ENCODE results near the gene TRPC4AP.
"Not testable (repeated sequence)": the region's sequence is repeated elsewhere in the genome, so short reads cannot be mapped to it uniquely, and the experiment has no call there.

TRPC4AP gene

DNA sequence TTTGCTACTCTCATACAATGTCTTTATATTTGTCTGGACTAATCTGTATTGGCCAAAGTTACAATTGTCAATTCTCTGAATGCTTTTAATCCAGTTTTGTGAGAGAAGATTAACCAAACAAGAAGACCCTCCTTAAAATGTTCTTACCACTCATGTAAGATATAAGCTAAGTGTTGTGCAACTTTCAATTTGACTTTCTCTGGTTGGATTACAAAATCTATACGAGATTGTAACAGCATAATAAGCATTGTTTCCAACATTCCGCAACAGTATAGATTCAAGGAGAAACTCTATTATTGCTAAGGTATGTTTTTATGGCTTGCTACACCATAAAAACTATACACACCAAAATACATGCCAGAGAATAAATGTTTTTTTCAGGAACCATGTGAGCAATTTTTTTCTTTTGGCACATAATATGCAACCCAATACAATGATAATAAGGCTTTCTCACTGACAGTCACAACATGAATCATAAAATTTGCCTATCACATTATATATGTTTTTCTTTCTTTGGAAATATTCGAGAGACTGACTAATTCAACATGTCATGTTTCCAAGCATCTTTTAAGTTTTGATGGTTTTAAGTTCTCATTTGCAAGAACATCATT lies 12.2 kb upstream of the TRPC4AP start:
- DNase-seq: no peak

DNA sequence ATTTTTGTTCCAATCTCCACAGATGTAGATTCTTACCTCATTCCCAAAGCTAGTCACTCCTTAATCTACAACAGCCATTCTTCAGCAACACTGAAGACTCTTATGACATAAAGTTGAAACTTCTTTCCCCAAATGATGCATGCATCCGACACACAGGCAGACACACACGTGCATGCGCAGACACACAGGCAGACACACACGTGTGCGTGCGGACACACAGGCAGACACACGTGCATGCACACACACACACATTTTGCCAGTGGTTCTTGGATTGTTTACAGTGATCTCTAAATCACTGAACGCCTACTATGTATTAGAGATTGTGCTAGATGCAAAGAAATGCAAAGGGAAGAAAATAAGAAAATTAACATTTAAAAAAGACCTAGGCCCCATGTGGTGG lies 9.0 kb upstream of the TRPC4AP start:
- no peak for DNase-seq

DNA sequence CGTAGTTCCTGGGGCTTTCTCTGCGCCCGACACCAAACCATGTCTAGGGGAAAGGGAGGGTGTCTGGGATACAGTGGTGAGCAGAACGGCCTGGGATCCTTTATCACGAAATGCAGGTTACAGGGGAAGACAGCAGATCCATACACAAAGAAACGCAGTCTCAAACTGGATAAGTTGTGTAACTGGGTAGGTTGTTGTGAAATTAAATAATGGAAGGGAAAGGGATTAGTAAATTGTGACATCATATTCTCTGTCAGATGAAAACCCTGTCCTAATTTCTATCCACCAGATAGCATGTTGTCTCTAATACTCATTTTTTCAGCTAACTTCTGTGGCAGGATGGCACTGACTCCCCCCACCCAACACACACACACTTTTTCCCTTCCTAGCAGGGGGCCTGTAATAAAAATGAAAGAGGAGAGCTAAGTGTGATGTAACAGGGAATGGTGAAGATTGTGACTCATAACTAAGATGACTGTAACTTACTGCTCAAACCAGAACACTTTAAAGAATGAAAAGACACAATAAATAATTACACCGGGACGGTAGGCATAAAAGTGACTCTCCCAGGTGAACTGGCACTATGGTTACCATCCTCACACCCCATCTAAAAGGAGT lies 769 bp upstream of the TRPC4AP start:
- DNase-seq: no peak

DNA sequence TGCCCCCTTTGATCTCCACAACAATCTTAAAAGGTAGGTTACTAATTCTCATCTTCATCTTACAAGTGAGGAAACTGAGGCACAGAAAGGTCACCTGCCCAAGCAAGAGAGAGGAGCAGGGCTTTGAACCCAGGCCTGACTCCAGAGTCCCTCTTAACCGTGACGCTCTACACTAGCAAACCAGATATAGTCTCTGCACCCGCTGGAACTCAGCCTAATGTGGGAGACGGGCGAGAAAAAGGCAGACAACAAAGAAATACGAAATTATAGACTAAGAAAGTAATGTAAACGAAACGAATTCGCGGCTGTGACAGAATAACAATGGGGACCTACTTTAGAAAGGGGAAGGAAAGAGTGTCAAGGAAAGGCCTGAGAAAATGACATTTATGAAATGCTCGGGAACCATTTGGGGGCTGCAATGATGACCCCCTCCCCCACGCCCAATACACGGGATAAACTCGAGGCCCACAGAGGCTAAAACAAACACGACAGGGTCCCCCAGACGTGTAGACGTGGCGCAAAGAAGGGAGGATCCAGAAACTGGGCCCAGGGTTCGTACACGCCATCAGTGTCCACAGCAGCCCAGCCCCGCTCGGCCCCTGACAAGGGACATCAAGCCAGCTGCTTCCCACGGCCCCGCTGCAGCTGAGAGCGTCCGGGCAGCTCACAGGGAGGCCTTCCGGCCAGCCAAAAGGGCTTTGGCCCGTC lies 637 bp downstream of the TRPC4AP start:
- DNase-seq: no peak

DNA sequence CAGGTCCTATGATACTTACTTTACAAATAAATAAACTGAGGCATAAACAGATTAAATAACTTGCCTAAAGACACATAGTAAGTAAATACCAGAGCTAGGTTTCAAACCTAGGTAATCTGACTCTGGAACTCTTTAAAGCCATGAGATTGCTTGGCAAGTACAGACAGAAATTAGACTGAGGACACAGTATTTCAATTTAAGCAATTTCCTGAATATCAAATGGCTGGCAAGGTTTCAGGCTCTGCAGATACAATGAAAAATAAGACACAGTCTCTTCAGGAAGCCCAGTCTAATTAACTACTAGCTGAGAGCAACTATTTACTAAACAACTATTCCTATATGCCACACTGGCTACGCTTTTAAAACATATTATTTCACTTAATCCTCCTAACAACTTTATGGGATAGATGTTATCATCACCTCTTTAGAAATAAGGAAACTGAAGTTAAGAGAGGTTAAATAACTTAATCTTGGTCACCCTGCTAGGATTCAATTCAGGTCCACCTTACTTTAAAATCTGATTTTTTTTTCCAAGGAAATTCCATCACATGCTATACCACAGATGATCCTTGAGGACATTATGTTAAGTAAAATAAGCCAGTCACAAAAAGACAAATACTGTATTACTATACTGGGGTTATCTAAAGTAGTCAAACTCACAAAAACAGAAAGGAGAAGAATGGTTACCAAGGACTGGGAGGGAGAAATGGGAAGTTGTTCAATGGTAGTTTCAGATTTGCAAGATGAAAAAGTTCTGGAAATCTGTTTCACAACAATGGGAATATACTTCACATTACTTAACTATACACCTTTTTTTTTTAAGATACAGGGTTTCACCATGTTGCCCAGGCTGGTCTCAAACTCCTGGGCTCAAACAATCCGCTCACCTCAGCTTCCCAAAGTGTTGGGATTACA lies 4.1 kb downstream of the TRPC4AP start:
- no peak for DNase-seq

DNA sequence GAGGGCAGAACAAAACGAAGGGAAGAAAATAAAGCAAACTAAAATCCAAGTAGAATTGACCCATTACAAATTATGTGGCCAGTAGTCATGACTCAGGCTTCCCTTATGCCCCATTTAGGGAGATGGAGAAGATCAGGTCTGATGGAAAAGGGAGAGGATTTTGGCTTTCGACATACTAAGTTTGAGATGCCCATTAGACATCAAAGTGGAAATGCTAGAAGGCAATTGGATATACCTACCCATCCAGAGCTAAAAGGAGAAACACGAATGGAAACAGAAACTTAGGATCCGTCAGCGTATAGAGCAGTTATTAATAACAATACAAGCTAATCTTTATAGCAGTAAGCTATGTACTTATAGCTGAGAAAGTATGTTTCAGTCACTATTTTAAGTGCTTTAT lies 4.8 kb downstream of the TRPC4AP start:
- no peak for DNase-seq

DNA sequence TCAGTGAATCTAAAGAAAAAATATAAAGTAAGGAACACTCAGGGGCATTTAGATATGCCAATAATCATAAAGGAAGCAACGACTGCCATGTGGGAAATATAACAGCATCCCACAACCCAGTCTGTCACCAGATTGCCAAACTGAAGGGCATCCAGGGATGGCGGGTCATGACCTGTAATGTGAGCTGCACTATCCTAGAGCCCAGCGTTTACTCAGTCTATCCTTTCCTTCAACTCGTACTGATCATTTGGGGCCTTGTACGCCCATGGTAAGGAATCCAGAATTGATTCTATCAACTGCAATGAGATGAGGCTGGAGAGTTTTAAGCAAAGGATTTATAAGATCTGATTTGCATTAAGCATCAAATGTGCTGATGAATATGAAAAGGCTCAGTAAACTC lies 5.3 kb downstream of the TRPC4AP start:
- DNase-seq: no peak

DNA sequence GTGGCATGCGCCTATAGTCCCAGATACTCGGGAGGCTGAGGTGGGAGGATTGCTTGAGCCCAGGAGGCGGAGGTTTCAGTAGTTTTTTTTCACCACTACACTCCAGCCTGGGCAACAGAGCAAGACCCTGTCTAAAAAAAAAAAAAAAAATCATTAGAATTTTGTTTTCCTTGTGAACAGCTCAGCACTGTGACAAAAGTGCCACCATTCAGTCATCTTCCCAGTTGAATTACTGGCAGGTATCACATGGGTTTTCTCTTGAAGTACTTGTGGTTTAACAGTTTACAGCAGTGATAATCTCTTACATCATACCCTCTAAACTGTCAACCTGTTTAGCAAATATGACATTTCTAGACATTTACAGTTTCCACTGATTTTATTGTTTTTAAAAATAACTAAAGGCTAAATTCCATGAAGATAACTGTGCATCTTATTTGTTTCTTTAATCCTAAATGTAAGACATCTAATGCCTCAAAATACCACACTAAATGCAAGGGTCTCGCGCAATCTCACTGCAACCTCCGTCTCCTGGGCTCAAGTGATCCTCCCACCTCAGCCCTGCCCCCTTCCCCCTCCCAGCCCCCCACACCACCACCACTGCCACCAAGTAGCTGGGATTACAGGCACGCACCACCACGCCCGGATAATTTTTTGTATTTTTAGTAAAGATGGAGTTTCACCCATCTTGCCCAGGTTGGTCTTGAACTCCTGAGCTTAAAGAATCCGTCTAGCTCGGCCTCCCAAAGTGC lies 7.0 kb downstream of the TRPC4AP start:
- DNase-seq: no peak

DNA sequence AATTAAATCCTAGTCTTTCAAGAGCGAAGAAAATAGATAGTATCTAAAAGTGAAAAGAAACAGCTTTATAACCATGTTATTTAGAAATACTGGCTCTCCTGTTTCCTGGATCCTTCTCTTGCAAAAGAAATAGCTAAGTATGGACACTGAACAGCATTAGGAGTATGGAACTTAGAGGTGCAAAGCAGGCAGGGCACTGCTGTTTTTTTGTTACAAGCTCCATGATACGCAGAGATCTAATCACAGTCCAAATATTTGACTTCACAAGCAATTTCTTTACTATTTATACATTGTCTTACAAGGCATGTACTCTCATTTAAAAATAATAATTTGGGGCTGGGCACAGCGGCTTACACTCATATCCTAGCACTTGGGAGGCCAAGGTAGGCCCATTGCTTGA lies 7.6 kb downstream of the TRPC4AP start:
- DNase-seq: no peak

DNA sequence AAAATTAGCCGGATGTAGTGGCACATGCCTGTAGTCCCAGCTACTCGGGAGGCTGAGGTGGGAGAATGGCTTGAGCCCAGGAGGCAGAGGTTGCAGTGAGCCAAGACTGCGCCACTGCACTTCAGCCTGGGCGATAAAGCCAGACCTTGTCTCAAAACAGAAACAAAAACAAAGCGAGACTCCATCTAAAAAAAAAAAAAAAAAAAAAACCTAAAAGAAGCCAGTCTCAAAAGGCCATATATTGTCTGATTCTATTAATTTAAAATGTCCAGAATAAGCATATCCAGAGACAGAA lies 12.3 kb downstream of the TRPC4AP start:
- not testable (repeated sequence) for DNase-seq

DNA sequence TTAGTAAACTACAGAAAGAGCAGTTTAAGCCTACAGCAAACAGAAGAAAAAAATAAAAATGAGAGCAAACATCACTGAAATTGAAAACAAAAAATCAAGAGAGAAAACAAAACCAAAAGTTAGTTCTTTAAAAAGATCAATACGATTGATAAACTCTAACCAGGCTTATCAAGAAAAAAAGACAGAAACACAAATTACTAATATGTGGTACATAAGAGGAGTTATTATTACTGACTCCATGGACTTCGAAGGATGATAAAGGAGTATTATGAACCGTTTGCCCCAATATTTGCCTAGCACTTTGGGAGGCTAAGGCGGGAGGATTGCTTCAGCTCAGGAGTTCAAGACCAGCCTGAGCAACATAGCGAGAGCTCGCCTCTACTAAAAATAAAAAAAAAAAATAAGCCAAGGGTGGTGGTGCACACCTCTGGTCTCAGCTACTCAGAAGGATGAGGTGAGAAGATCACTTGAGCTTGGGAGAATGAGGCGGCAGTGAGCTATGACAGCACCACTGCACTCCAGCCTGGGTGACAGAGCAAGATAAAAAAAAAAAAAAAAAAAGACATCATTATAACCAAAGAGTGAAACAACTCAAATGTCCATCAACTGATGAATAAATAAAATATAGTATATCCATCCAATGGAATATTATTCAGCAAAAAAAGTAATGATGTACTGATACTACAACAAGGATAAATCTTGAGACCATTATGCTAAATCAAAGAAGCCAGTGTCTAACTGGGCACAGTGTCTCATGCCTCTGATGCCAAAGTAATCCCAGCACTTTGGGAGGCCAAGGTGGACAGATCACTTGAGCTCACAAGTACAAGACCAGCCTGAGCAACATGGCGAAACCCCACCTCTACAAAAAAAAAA lies 12.9 kb downstream of the TRPC4AP start:
- DNase-seq: no peak

DNA sequence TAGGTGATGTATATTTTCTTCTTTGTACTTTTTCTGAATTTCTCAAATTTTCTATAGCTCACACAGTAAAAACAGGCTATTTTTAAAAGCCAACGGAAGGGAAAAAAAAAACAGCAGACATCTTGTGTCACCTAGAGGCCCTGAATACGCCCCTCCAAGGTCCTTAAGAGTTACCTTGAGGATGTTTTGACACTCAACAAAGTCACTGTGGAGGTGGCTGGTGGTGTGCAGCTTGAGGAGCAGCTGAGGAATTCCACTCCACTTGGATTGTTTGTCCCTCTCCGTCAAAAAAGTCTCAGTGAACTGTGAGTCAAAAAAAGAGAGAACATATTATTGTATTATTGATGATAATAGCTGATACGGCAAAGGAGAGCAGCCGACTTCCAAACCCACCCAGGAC lies 14.7 kb downstream of the TRPC4AP start:
- DNase-seq: no peak

DNA sequence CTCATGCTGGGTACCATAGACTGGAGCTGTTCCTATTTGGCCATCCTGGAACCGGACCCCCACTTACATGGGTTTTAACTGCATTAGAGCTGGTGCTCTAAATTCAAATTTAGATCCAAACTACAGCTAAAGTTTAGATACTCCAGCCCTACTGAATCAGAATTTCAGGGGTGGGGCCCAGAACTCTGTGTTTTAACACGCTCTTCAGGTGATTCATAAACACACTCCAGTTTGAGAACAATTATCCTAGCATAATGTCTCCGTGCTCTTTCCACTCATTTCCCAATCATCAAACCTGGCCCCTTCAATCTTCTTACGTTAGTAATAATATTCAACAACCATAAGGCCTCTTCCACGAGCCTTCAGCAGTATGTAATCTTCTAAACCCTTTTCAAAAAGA lies 15.3 kb downstream of the TRPC4AP start:
- DNase-seq: no peak

DNA sequence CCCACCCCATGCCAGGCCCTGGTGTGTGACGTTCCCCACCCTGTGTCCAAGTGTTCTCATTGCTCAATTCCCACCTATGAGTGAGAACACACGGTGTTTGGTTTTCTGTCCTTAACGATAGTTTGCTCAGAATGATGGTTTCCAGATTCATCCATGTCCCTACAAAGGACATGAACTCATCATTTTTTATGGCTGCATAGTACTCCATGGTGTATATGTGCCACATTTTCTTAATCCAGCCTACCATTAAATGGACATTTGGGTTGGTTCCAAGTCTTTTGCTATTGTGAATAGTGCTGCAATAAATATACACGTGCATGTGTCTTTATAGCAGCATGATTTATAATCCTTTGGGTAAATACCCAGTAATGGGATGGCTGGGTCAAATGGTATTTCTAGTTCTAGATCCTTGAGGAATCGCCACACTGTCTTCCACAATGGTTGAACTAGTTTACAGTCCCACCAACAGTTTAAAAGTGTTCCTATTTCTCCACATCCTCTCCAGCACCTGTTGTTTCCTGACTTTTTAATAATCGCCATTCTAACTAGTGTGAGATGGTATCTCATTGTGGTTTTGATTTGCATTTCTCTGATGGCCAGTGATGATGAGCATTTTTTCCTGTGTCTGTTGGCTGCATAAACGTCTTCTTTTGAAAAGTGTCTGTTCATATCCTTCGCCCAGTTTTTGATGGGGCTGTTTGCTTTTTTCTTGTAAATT lies 21.0 kb downstream of the TRPC4AP start:
- DNase-seq: not testable (repeated sequence)

DNA sequence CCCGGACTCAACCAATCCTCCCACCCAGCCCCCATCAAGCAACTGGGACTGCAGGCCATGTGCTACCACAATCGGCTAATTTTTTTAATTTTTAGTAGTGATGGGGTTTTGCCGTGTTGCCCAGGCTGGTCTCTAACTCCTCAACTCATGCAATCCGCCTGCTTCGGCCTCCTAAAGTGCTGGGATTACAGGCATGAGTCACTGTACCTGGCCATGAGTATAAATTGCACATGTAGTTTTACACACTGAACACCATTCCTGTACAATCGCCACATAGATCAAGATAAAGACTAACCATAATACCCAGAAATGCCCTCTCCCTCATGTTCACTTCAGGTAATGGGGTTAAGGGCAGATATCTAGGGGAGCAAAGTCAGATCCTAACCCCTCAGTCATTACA lies 26.4 kb downstream of the TRPC4AP start:
- DNase-seq: no peak

DNA sequence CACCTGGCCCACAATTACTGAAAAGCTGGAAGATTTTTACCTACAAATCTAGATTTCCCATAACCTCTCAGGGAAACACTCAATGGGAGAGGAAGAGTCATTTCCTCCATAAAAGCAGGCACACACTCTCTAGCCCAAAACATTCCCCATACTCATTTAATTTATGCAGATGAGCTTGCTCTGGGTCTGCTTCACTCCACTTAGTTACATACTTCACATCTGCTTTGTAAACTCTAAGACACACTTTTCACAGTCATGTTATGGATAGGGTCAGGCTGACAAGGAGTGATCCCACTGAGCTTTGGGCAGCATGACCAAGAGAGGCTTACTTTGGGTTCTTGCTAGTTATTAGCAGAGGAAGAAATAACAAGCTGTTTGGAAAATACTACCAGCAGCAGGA lies 27.4 kb downstream of the TRPC4AP start:
- no peak for DNase-seq

DNA sequence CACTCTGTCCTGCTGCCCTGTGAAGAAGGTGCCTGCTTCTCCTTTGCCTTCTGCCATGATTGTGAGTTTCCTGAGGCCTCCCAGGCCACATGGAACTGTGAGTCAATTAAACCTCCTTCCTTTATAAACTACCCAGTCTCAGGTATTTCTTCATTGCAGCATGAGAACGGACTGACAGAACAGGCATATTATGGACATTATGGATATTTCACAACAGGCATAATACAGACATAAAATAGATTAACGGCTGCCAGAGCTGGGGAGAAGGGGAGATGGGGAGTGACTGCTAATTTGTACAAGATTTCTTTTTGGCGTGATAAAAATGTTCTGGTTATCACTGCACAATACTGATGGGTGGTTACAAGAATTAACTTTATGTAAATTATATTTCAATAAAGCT lies 29.4 kb downstream of the TRPC4AP start:
- DNase-seq: no peak

DNA sequence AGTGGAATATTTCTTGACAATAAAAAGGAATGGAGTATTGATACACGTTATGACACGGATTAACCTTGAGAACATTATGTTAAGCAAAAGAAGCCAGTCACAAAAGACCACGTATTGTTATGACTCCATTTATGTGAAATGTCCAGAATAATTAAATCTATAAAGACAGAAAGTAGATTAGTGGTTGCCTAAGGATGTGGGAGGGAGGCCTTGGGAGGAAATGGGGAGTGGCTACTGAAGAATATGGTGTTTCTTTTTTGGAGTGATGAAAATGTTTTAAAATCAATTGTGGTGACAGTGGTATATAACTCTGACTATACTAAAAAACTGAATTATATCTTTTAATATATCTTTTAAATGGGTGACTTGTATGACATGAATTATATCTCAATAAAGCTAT lies 30.1 kb downstream of the TRPC4AP start:
- DNase-seq: no peak

DNA sequence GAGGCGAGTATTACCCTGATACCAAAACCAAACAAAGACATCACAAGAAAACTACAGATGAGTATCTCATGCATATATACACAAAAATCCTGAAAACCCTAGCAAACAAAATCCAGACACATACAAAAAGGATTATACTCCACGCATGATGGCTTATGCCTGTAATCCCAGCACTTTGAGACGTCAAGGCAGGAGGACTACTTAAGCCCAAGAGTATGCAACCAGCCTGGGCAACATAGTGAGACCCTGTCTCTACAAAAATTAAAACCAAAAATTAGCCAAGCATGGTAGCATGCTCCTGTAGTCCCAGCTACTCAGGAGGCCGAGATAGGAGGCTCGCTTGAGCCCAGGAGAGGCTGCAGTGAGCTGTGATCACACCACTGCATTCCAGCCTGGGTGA lies 32.4 kb downstream of the TRPC4AP start:
- no peak for DNase-seq

DNA sequence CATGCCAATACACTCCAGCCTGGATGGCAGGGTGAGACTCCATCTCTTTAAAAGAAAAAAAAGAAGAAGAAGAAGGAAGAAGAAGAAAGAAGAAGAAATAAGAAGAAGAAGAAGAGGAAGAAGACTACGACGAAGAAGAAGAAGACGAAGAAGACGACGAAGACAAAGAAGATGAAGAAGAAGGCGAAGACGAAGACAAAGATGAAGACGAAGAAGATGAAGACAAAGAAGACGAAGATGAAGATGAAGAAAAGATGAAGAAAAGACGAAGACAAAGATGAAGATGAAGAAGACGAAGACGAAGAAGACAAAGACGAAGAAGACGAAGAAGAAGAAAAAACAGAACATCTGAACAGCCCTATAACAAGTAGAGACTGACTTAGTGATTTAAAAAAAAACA lies 33.0 kb downstream of the TRPC4AP start:
- no peak for DNase-seq

DNA sequence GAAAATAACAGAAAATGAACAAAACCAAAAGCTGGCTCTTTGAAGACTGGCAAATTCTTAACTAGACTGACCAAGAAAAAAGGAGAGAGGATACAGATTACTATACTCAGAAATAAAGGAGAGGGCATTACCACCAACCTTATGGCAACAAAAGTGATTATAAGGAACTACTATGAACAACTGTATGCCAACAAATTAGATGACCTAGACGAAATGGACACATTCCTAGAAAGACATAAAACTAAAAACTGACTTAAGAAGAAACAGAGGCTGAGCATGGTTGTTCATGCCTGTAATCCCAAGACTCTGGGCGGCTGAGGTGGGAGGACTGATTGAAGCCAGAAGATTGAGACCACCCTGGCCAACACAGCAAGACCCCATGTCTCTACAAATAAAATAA lies 33.5 kb downstream of the TRPC4AP start:
- no peak for DNase-seq
